Subcutaneous abdominal adipose tissue (tissue), 5 donors: Measurements from ENCODE around the gene MPL.

Experiments used
- H3K27ac ChIP-seq: one replicate; pipeline ENCODE4 v1.7.0; 2013; ENCODE audit warnings: low read depth, mild to moderate bottlenecking, inconsistent platforms, low read length, moderate library complexity
- H3K27me3 ChIP-seq, 5 donors: one replicate each; pipeline ENCODE4 v1.7.0; 2013; ENCODE audit warnings: low read length in 5 of 5, inconsistent platforms in 1 of 5; ENCODE audit not compliant: control insufficient read depth in 5 of 5, insufficient read depth in 4 of 5
- H3K36me3 ChIP-seq, 5 donors: one replicate each; pipeline ENCODE4 v1.7.0; 2013; ENCODE audit warnings: low read length in 5 of 5; ENCODE audit not compliant: control insufficient read depth in 5 of 5, insufficient read depth in 5 of 5
- H3K4me1 ChIP-seq, 5 donors: one replicate each; pipeline ENCODE4 v1.7.0; 2013; ENCODE audit warnings: low read length in 5 of 5, mild to moderate bottlenecking in 3 of 5, moderate library complexity in 1 of 5; ENCODE audit not compliant: control insufficient read depth in 5 of 5, insufficient read depth in 5 of 5
- H3K4me3 ChIP-seq, 5 donors: one replicate each; pipeline ENCODE4 v1.7.0; 2013; ENCODE audit warnings: low read length in 5 of 5, low read depth in 1 of 5
- H3K9ac ChIP-seq, 5 donors: one replicate each; pipeline ENCODE4 v1.7.0; 2013; ENCODE audit warnings: low read length in 5 of 5, mild to moderate bottlenecking in 4 of 5, moderate library complexity in 3 of 5
- H3K9me3 ChIP-seq, 5 donors: one replicate each; pipeline ENCODE4 v1.7.0; 2013; ENCODE audit warnings: low read length in 5 of 5; ENCODE audit not compliant: control insufficient read depth in 5 of 5
- donor health status: healthy.
- donor health status: healthy.
- donor health status: healthy.
- donor health status: healthy.
- donor health status: healthy.

Gene MPL

DNA sequence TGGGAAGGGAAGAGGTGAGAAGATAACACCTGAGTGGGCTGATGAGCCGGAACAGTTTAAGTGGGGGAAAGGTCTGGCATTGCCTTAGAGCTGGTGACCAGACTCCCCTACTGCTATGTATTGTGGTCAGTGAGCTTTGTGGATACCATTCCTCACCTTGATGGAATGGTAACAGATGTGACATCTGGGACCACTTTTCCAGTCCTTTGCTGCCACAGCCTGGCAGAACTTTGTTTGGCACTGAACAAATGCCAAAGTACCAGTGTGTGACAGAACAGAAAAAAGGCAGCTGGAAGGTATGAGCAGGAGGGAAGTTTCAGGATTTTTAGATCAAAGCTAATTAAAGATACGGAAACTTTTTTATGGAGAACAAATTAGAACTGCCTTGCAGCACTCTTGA lies 45.8 kb downstream of the MPL start:
- Histone ChIP-seq H3K4me1 (peaks cover 9 to 24% (median 22%) of the 10 kb centered on the region in 5 donors), H3K9me3 (no peaks in the 10 kb centered on the region), H3K27me3 (no peaks in the 10 kb centered on the region), H3K27ac (no peak overlapping the region), H3K36me3 (peaks cover 43 to 65% (median 63%) of the 10 kb centered on the region in 5 donors), H3K9ac (no peak overlapping the region), H3K4me3 (no peak overlapping the region)

- H3K4me3 ChIP-seq, result no peak overlapping the region
- no peaks in the 10 kb centered on the region for H3K9me3 ChIP-seq
- H3K36me3 ChIP-seq, result peaks cover 32 to 59% (median 55%) of the 10 kb centered on the region in 5 donors
- no peaks in the 10 kb centered on the region for H3K27me3 ChIP-seq
- H3K4me1 ChIP-seq, result peaks cover 13 to 47% (median 45%) of the 10 kb centered on the region in 5 donors
- H3K9ac ChIP-seq, result no peak overlapping the region
- H3K27ac ChIP-seq, result no peak overlapping the region
Measured at GRCh38 chr1:43386676-43387075, 49.1 kb downstream of the MPL start.

GRCh38 chr1:43387976-43388599 lies 50.5 kb downstream of the MPL start:
- Histone ChIP-seq H3K9ac (peak overlapping the region in 4 of 5 donors; percentile 31 to 97 (median 76)), H3K36me3 (peaks cover 26 to 46% (median 41%) of the 10 kb centered on the region in 5 donors), H3K4me1 (peaks cover 13 to 36% (median 35%) of the 10 kb centered on the region in 5 donors), H3K9me3 (no peaks in the 10 kb centered on the region), H3K27me3 (no peaks in the 10 kb centered on the region), H3K4me3 (peak overlapping the region in 2 of 5 donors; percentile 82 to 88), H3K27ac (peak overlapping the region; percentile 96)

GRCh38 chr1:43388613-43389012 lies 51.0 kb downstream of the MPL start:
- Histone ChIP-seq H3K36me3 (peaks cover 23 to 42% (median 39%) of the 10 kb centered on the region in 5 donors), H3K9me3 (no peaks in the 10 kb centered on the region), H3K4me1 (peaks cover 13 to 36% (median 35%) of the 10 kb centered on the region in 5 donors), H3K27me3 (no peaks in the 10 kb centered on the region), H3K9ac (peak overlapping the region; percentile 57 to 97 (median 90)), H3K27ac (peak overlapping the region; percentile 96), H3K4me3 (peak overlapping the region; percentile 82 to 97 (median 96))

GRCh38 chr1:43389326-43390313 lies 52.0 kb downstream of the MPL start, which contains the start of the genes MED8 and SZT2:
MED8 (minus strand) TSS chr1:43389800; CDS start chr1:43389764, 36 bp downstream.
SZT2 (plus strand) TSS chr1:43389899; CDS start chr1:43389969, 70 bp downstream.
- H3K27me3 ChIP-seq, result no peaks in the 10 kb centered on the region
- peak within 1 kb of the TSS; percentile 96 for H3K27ac ChIP-seq
- peaks cover 13 to 36% (median 35%) of the 10 kb centered on the region in 5 donors for H3K4me1 ChIP-seq
- H3K4me3 ChIP-seq, result peak within 1 kb of the TSS; percentile 82 to 97 (median 96)
- H3K9ac ChIP-seq, result peak within 1 kb of the TSS; percentile 57 to 97 (median 90)
- no peaks in the 10 kb centered on the region for H3K9me3 ChIP-seq
- H3K36me3 ChIP-seq, result peaks cover 22 to 40% (median 30%) of the 10 kb centered on the region in 5 donors

- H3K27me3 ChIP-seq, result no peaks in the 10 kb centered on the region
- H3K9me3 ChIP-seq, result no peaks in the 10 kb centered on the region
- H3K4me3 ChIP-seq, result no peak overlapping the region
- no peak overlapping the region for H3K27ac ChIP-seq
- peaks cover 9 to 31% (median 30%) of the 10 kb centered on the region in 5 donors for H3K4me1 ChIP-seq
- no peak overlapping the region for H3K9ac ChIP-seq
- H3K36me3 ChIP-seq, result peaks cover 0 to 30% (median 19%) of the 10 kb centered on the region in 5 donors
Measured at GRCh38 chr1:43392702-43393101, 55.1 kb downstream of the MPL start.

GRCh38 chr1:43395523-43395922 lies 57.9 kb downstream of the MPL start:
- Histone ChIP-seq H3K27me3 (no peaks in the 10 kb centered on the region), H3K4me3 (no peak overlapping the region), H3K4me1 (peaks cover 0 to 9% (median 6%) of the 10 kb centered on the region in 5 donors), H3K9me3 (no peaks in the 10 kb centered on the region), H3K36me3 (peaks cover 3 to 30% (median 19%) of the 10 kb centered on the region in 5 donors), H3K9ac (no peak overlapping the region), H3K27ac (no peak overlapping the region)

- no peak overlapping the region for H3K4me3 ChIP-seq
- peaks cover 0 to 4% (median 1%) of the 10 kb centered on the region in 5 donors for H3K4me1 ChIP-seq
- no peaks in the 10 kb centered on the region for H3K9me3 ChIP-seq
- peaks cover 3 to 30% (median 19%) of the 10 kb centered on the region in 5 donors for H3K36me3 ChIP-seq
- H3K27ac ChIP-seq, result no peak overlapping the region
- no peak overlapping the region for H3K9ac ChIP-seq
- no peaks in the 10 kb centered on the region for H3K27me3 ChIP-seq
Measured at GRCh38 chr1:43396059-43396458, 58.4 kb downstream of the MPL start.

GRCh38 chr1:43398227-43398626 lies 60.6 kb downstream of the MPL start:
- Histone ChIP-seq H3K27me3 (no peaks in the 10 kb centered on the region), H3K4me3 (no peak overlapping the region), H3K9ac (no peak overlapping the region), H3K9me3 (no peaks in the 10 kb centered on the region), H3K4me1 (peaks cover 0 to 5% (median 0%) of the 10 kb centered on the region in 5 donors), H3K36me3 (peaks cover 8 to 33% (median 21%) of the 10 kb centered on the region in 5 donors), H3K27ac (no peak overlapping the region)
